Endothelial cell (in vitro differentiated cells): ENCODE results near the gene RWDD1. TPM values are rescaled to one million over a fixed set of nuclear protein-coding genes. Genes with fewer than 3 reads are reported as not detected.

ENCODE experiments used
- DNase-seq: peaks from one replicate; pipeline ENCODE4 v3.0.0; 2021; ENCODE audit warnings: low spot score
- H3K27ac Mint-ChIP-seq: one replicate; pipeline ENCODE4 v1.8.0; 2021; ENCODE audit warnings: mixed read lengths, inconsistent platforms; ENCODE audit not compliant: unreplicated experiment
- H3K27me3 Mint-ChIP-seq: one replicate; pipeline ENCODE4 v1.8.0; 2021; ENCODE audit warnings: mild to moderate bottlenecking, moderate library complexity, mixed read lengths, inconsistent platforms; ENCODE audit not compliant: unreplicated experiment
- H3K36me3 Mint-ChIP-seq: one replicate; pipeline ENCODE4 v1.8.0; 2021; ENCODE audit warnings: mild to moderate bottlenecking, low read depth, mixed read lengths, inconsistent platforms; ENCODE audit not compliant: unreplicated experiment
- H3K4me1 Mint-ChIP-seq: one replicate; pipeline ENCODE4 v1.8.0; 2021; ENCODE audit warnings: mild to moderate bottlenecking, mixed read lengths, inconsistent platforms; ENCODE audit not compliant: unreplicated experiment
- H3K4me3 Mint-ChIP-seq: one replicate; pipeline ENCODE4 v1.8.0; 2021; ENCODE audit warnings: mild to moderate bottlenecking, mixed read lengths, inconsistent platforms; ENCODE audit not compliant: unreplicated experiment
- H3K9me3 Mint-ChIP-seq: one replicate; pipeline ENCODE4 v1.8.0; 2021; ENCODE audit warnings: mixed read lengths, inconsistent platforms; ENCODE audit not compliant: unreplicated experiment
- CTCF ChIP-seq: fragments of 200-600 bp; sonication (generic); IDR thresholded peaks from one replicate; pipeline ENCODE4 v1.5.0; 2021; ENCODE audit warnings: antibody characterized with exemption; ENCODE audit not compliant: unreplicated experiment
- total RNA-seq: library from RNA; stranded (reverse); fragmentation: NEBNext Ultra II Directional; extraction: Animal tissue kit (Norgen Biotek cat#: 25700); gene quantifications from one replicate; pipeline ENCODE4 v1.2.1, GENCODE V29; 2021; ENCODE audit not compliant: unreplicated experiment

Gene RWDD1
- total RNA-seq, 1 donor from 2014 or later: 38.0 TPM

DNA sequence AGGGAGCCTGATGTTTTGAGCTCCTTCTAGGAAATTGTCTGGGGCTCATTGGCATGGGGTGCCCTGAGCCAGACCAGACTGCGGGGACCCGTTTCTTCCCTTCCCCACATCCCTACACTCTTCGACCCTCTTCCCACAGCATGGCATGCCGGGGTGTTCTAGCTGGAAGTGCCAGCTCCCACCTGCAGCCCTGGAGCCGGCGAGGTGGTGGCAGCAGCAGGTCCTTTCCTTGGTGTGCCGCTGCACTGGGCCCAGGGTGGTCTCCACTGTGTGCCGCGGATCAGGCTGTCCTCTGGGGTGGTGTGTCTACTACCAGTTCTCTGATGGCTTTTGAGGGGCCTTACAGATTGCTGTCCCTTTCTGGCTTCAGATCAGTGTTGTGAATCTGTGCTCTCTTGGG is 7.5 kb upstream of the RWDD1 start:
- H3K9me3 Mint-ChIP-seq: no peaks in the 10 kb centered on the region
- H3K4me1 Mint-ChIP-seq: peaks cover 19% of the 10 kb centered on the region
- no peak overlapping the region for H3K27ac Mint-ChIP-seq
- no peak for DNase-seq
- H3K4me3 Mint-ChIP-seq: no peak overlapping the region
- peaks cover 7% of the 10 kb centered on the region for H3K36me3 Mint-ChIP-seq
- TF ChIP-seq CTCF: no peak
- H3K27me3 Mint-ChIP-seq: peaks cover 8% of the 10 kb centered on the region

GRCh38 chr6:116564311-116564710 is 7.0 kb upstream of the RWDD1 start:
- H3K27me3 Mint-ChIP-seq: peaks cover 11% of the 10 kb centered on the region
- H3K9me3 Mint-ChIP-seq: no peaks in the 10 kb centered on the region
- peaks cover 24% of the 10 kb centered on the region for H3K4me1 Mint-ChIP-seq
- TF ChIP-seq CTCF: no peak
- no peak for DNase-seq
- peak overlapping the region; percentile 27 for H3K4me3 Mint-ChIP-seq
- H3K36me3 Mint-ChIP-seq: peaks cover 7% of the 10 kb centered on the region
- H3K27ac Mint-ChIP-seq: peak overlapping the region; percentile 11

- Mint-ChIP-seq H3K27me3 (peaks cover 12% of the 10 kb centered on the region), H3K27ac (no peak overlapping the region), H3K4me3 (no peak overlapping the region), H3K9me3 (no peaks in the 10 kb centered on the region), H3K36me3 (peaks cover 7% of the 10 kb centered on the region), H3K4me1 (peaks cover 31% of the 10 kb centered on the region)
- DNase-seq: no peak
- no peak for TF ChIP-seq CTCF
Measured at GRCh38 chr6:116564921-116565872, 6.1 kb upstream of the RWDD1 start.

DNA sequence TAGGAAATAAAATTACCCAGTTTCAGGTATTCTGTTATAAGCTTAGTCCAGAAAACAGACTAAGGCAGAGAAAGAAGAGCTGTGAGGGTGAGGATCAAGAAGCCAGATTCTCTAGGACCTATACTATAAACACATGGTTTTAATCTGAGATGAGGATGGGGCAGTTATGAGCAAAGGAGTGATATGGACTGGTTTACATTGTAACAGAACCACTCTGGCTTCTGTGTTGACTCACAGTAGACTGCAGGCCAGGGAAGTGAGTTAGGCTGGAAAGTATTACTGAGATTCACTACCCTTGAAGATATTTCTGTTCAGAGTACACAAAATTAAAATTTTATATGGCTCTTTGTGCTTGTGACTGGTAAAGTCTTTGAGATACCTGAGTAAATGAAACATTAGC is 3.2 kb upstream of the RWDD1 start:
- no peak overlapping the region for H3K4me3 Mint-ChIP-seq
- no peak overlapping the region for H3K27ac Mint-ChIP-seq
- no peak for TF ChIP-seq CTCF
- no peak for DNase-seq
- H3K36me3 Mint-ChIP-seq: peaks cover 7% of the 10 kb centered on the region
- peaks cover 12% of the 10 kb centered on the region for H3K27me3 Mint-ChIP-seq
- H3K9me3 Mint-ChIP-seq: no peaks in the 10 kb centered on the region
- peaks cover 37% of the 10 kb centered on the region for H3K4me1 Mint-ChIP-seq
